Mesothelial cell of epicardium (in vitro differentiated cells): ENCODE measurements around the gene MROH8. TPM values are rescaled to one million over a fixed set of nuclear protein-coding genes. Genes with fewer than 3 reads are reported as not detected.

Source experiments
- DNase-seq, 2 experiments: peaks; one replicate each; pipeline ENCODE4 v3.0.0; 2021; ENCODE audit warnings: low spot score in 2 of 2; ENCODE audit not compliant: unreplicated experiment in 2 of 2
- H3K27ac Mint-ChIP-seq: 2 replicates; pipeline ENCODE4 v1.8.0; 2021; ENCODE audit warnings: mixed read lengths
- H3K27me3 Mint-ChIP-seq: 2 replicates; pipeline ENCODE4 v1.8.0; 2021; ENCODE audit warnings: low read depth, mixed read lengths
- H3K36me3 Mint-ChIP-seq: 2 replicates; pipeline ENCODE4 v1.8.0; 2021; ENCODE audit warnings: mixed read lengths
- H3K4me1 Mint-ChIP-seq: 2 replicates; pipeline ENCODE4 v1.8.0; 2021; ENCODE audit warnings: mixed read lengths
- H3K4me3 Mint-ChIP-seq: 2 replicates; pipeline ENCODE4 v1.8.0; 2021; ENCODE audit warnings: mild to moderate bottlenecking, moderate library complexity, mixed read lengths
- H3K9me3 Mint-ChIP-seq: 2 replicates; pipeline ENCODE4 v1.8.0; 2021; ENCODE audit warnings: mixed read lengths
- total RNA-seq: library from RNA; stranded (reverse); gene quantifications from 3 replicates; pipeline ENCODE4 v1.2.1, GENCODE V29; 2021
- TF ChIP-seq, protein P1 (sequence below): fragments of 200-600 bp; sonication (generic); IDR thresholded peaks from one replicate; pipeline ENCODE4 v1.5.0; 2021; ENCODE audit warnings: antibody characterized with exemption; ENCODE audit not compliant: unreplicated experiment

MROH8 gene
- total RNA-seq, 1 donor from 2014 or later, result 6.3 TPM

DNA sequence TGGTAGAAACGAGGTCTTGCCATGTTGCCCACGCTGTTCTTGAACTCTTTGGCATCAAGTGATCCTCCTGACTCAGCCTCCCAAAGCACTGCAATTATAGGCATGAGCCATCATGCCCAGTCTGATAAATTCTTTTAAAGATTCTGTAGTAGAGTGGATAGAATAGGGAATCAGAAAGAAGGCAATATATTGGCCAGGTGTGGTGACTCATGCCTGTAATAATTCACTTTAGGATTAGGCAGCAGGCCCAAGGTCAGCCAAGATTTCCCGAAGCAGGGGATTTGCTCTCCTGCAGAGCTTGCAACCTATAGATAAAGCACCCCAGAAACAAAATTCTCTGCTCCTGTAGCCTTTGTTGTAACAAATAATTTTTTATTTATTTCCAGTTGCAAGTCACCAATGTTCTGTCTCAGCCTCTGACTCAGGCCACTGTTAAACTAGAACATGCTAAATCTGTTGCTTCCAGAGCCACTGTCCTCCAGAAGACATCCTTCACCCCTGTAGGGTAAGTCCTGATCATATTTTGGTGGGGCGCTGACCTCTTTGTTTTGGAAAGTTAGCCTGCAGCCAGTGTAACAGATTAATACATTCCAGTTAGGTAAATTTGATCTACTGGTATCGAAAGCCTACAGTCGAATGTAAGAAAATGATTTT lies 30.4 kb upstream of the MROH8 start:
- no peaks in the 10 kb centered on the region for H3K27me3 Mint-ChIP-seq
- no peak overlapping the region for H3K27ac Mint-ChIP-seq
- no peaks in the 10 kb centered on the region for H3K9me3 Mint-ChIP-seq
- TF ChIP-seq, protein P1, sequence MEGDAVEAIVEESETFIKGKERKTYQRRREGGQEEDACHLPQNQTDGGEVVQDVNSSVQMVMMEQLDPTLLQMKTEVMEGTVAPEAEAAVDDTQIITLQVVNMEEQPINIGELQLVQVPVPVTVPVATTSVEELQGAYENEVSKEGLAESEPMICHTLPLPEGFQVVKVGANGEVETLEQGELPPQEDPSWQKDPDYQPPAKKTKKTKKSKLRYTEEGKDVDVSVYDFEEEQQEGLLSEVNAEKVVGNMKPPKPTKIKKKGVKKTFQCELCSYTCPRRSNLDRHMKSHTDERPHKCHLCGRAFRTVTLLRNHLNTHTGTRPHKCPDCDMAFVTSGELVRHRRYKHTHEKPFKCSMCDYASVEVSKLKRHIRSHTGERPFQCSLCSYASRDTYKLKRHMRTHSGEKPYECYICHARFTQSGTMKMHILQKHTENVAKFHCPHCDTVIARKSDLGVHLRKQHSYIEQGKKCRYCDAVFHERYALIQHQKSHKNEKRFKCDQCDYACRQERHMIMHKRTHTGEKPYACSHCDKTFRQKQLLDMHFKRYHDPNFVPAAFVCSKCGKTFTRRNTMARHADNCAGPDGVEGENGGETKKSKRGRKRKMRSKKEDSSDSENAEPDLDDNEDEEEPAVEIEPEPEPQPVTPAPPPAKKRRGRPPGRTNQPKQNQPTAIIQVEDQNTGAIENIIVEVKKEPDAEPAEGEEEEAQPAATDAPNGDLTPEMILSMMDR, result no peak
- DNase-seq, result no peak
- H3K4me1 Mint-ChIP-seq, result peaks cover 2% of the 10 kb centered on the region
- peaks cover 44% of the 10 kb centered on the region for H3K36me3 Mint-ChIP-seq
- no peak overlapping the region for H3K4me3 Mint-ChIP-seq

DNA sequence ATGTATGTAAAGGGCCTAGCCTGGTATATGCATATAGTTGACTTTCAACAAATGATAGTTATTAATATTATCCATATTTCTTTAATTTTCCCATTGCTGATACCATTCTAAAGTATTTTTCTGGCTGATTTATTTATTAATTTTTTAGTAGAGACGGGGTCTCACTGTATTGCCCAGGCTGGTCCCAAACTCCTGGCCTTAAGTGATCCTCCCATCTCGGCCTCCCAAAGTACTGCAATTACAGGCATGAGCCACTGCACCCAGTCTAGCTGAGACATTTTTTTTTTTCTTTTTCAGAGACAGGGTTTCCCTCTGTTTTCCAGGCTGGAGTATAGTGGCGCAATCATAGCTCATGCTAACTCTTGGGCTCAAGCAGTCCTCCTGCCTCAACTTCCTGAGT lies 29.8 kb upstream of the MROH8 start:
- Mint-ChIP-seq H3K36me3 (peaks cover 46% of the 10 kb centered on the region), H3K4me3 (no peak overlapping the region), H3K27me3 (no peaks in the 10 kb centered on the region), H3K4me1 (peaks cover 2% of the 10 kb centered on the region), H3K9me3 (no peaks in the 10 kb centered on the region), H3K27ac (no peak overlapping the region)
- TF ChIP-seq, protein P1, result no peak
- DNase-seq, result no peak

DNA sequence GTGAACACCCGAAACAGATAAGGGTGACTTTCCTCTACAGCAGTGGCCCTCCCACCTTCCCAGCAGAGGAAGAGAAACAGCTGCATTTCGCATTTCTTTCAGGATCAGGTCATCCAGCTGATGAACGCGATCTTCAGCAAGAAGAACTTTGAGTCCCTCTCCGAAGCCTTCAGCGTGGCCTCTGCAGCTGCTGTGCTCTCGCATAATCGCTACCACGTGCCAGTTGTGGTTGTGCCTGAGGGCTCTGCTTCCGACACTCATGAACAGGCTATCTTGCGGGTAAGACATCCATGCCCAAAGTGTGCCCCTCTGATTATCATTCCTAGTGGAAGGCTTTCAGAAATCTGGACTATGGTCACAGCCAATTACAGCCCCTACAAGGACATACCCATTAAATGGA lies 27.8 kb upstream of the MROH8 start:
- Mint-ChIP-seq H3K9me3 (no peaks in the 10 kb centered on the region), H3K27ac (no peak overlapping the region), H3K4me3 (no peak overlapping the region), H3K4me1 (peaks cover 6% of the 10 kb centered on the region), H3K36me3 (peaks cover 42% of the 10 kb centered on the region), H3K27me3 (no peaks in the 10 kb centered on the region)
- TF ChIP-seq, protein P1, result no peak
- no peak for DNase-seq

DNA sequence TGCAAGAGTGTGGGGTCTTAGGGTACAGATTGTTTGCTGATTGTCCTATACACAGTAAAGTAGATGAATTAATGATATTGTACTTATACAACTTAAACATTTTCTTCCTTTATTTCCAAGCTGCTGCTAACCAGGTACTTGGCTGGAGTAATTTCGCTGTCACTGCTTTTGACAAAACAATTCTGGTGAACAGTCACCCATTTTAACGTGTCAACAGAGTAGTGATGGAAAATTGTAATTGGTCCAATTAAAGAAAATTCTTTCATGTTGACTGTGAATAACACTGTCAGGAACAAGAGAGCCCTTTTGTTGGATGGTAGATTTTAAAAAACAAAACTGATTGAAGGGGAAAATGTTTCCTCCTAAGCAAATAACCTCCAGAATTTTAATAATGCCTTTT lies 26.4 kb upstream of the MROH8 start:
- H3K27ac Mint-ChIP-seq, result peak overlapping the region; percentile 64
- peaks cover 43% of the 10 kb centered on the region for H3K36me3 Mint-ChIP-seq
- no peaks in the 10 kb centered on the region for H3K27me3 Mint-ChIP-seq
- TF ChIP-seq, protein P1, result no peak
- no peak overlapping the region for H3K4me3 Mint-ChIP-seq
- H3K9me3 Mint-ChIP-seq, result no peaks in the 10 kb centered on the region
- peaks cover 13% of the 10 kb centered on the region for H3K4me1 Mint-ChIP-seq
- DNase-seq, result no peak

DNA sequence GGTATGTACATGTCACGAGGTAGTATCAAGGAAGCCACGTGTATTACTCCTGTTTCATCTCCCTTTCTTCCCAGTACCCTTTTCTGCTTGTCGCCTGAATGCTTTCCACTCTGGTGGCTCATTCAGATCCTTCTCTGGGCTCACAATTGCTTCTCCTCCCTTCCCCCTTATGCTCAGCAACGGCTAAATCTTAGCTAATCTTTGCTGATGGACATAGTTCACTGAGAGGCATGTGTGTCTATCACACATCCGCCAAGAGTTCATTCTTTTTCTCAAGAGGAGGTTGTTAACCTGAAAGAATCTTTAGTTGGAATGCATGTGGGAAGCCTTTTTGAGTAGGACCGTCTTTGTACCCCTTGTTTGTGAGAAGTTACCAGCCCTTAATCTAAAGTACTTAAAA lies 25.8 kb upstream of the MROH8 start:
- H3K36me3 Mint-ChIP-seq, result peaks cover 46% of the 10 kb centered on the region
- H3K9me3 Mint-ChIP-seq, result no peaks in the 10 kb centered on the region
- TF ChIP-seq, protein P1, result no peak
- H3K27ac Mint-ChIP-seq, result peak overlapping the region; percentile 6
- no peak for DNase-seq
- H3K4me3 Mint-ChIP-seq, result no peak overlapping the region
- H3K4me1 Mint-ChIP-seq, result peaks cover 13% of the 10 kb centered on the region
- H3K27me3 Mint-ChIP-seq, result no peaks in the 10 kb centered on the region
